Neural cell (in vitro differentiated cells): ENCODE measurements around the gene RAI14.

Source experiments
- CTCF ChIP-seq: fragments of 450-650 bp; IDR thresholded peaks from 2 replicates; pipeline ENCODE4 v1.5.1; 2014; ENCODE audit warnings: antibody characterized with exemption, mild to moderate bottlenecking, moderate library complexity; ENCODE audit not compliant: poor library complexity, severe bottlenecking
- EZH2 ChIP-seq: fragments of 200-600, 300-800 bp; shearing (Covaris generic), sonication (generic); IDR thresholded peaks from 2 replicates; pipeline ENCODE4 v1.6.1; 2014; ENCODE audit warnings: antibody characterized with exemption, low read length, borderline replicate concordance, mild to moderate bottlenecking; ENCODE audit not compliant: insufficient read depth, poor library complexity, severe bottlenecking
- RAD21 ChIP-seq: fragments of 450-650 bp; conservative IDR thresholded peaks from 2 replicates; pipeline ENCODE4 v1.6.1; 2014; ENCODE audit warnings: antibody characterized with exemption, mild to moderate bottlenecking, moderate library complexity

- TF ChIP-seq CTCF (no peak), EZH2 (no peak), RAD21 (no peak)
Observed at GRCh38 chr5:34881246-34881645, 225.1 kb downstream of the RAI14 start.
